ENCODE data around the gene MED7. TPM values are rescaled to one million over a fixed set of nuclear protein-coding genes. Genes with fewer than 3 reads are reported as not detected.

MED7 gene
- total and polyA plus RNA-seq, 4 donors, result 4.1 to 9.2 (median 6.1) TPM

DNA sequence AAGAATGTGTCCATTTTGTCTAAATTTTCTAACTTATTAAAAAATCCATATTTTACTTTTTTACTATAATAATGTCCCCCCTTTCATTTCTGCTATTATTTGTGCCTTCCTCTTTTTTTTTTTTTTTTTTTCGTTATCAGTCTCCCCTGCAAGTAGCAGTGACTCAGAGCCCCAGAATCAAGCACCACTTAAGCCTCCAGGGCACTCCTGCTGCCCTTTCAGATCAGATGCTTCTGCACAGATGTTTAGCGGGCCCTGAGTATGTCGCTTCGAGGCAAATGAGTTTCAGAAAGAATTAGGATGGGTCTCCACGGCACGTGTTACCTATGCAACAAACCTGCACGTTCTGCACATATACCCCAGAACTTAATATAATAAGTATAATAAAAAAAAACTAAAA is 11.7 kb downstream of the MED7 start:
- Histone ChIP-seq H3K27me3 (ENCODE audit: control insufficient read depth in 4 of 4, insufficient read depth in 4 of 4, low read length in 3 of 4) (no peaks in the 10 kb centered on the region), H3K4me1 (ENCODE audit: control insufficient read depth in 4 of 4, insufficient read depth in 4 of 4, low read length in 3 of 4) (no peaks in the 10 kb centered on the region), H3K9me3 (ENCODE audit: control insufficient read depth in 4 of 4, low read length in 3 of 4) (no peaks in the 10 kb centered on the region), H3K27ac (ENCODE audit: low read depth in 1 of 2, low read length in 2 of 2) (no peak overlapping the region), H3K4me3 (ENCODE audit: low read depth in 1 of 3, low read length in 3 of 3) (no peak overlapping the region), H3K36me3 (ENCODE audit: control insufficient read depth in 4 of 4, insufficient read depth in 3 of 4, low read depth in 1 of 4, low read length in 3 of 4) (no peaks in the 10 kb centered on the region), H3K9ac (ENCODE audit: low read depth in 1 of 2, low read length in 2 of 2) (no peak overlapping the region)
- TF ChIP-seq FOXA2 (IDR thresholded peaks at IDR 0.05) (no peak), EGR1 (IDR thresholded peaks at IDR 0.05; ENCODE audit: low read depth in 2 of 2) (no peak), RXRA (IDR thresholded peaks at IDR 0.05) (no peak), GABPA (IDR thresholded peaks at IDR 0.05 in 1 of 2, conservative IDR thresholded peaks at IDR 0.05 in 1 of 2) (no peak), REST (IDR thresholded peaks at IDR 0.05) (no peak), ZBTB33 (IDR thresholded peaks at IDR 0.05) (no peak), HNF4G (IDR thresholded peaks at IDR 0.05) (no peak), JUND (IDR thresholded peaks at IDR 0.05) (no peak), MAX (IDR thresholded peaks at IDR 0.05) (no peak), RAD21 (IDR thresholded peaks at IDR 0.05) (no peak), SP1 (IDR thresholded peaks at IDR 0.05) (no peak), FOXA1 (IDR thresholded peaks at IDR 0.05) (no peak), NR2F2 (IDR thresholded peaks at IDR 0.05) (no peak), ATF3 (IDR thresholded peaks at IDR 0.05) (no peak)
- no peak for DNase-seq (ENCODE audit: low spot score)
- WGBS, result 79% methylated on average over 7 of the region's 7 CpGs

GRCh38 chr5:157121709-157122108 is 21.0 kb downstream of the MED7 start:
- Histone ChIP-seq H3K36me3 (ENCODE audit: control insufficient read depth in 4 of 4, insufficient read depth in 3 of 4, low read depth in 1 of 4, low read length in 3 of 4) (no peaks in the 10 kb centered on the region), H3K27me3 (ENCODE audit: control insufficient read depth in 4 of 4, insufficient read depth in 4 of 4, low read length in 3 of 4) (peaks cover 0 to 2% (median 0%) of the 10 kb centered on the region in 4 donors), H3K9me3 (ENCODE audit: control insufficient read depth in 4 of 4, low read length in 3 of 4) (peaks cover 0 to 3% (median 0%) of the 10 kb centered on the region in 4 donors), H3K4me3 (ENCODE audit: low read depth in 1 of 3, low read length in 3 of 3) (no peak overlapping the region), H3K9ac (ENCODE audit: low read depth in 1 of 2, low read length in 2 of 2) (no peak overlapping the region), H3K27ac (ENCODE audit: low read depth in 1 of 2, low read length in 2 of 2) (no peak overlapping the region), H3K4me1 (ENCODE audit: control insufficient read depth in 4 of 4, insufficient read depth in 4 of 4, low read length in 3 of 4) (no peaks in the 10 kb centered on the region)
- no peak for DNase-seq (ENCODE audit: low spot score)
- TF ChIP-seq YY1 (IDR thresholded peaks at IDR 0.05), result no peak
- no peak for TF ChIP-seq EGR1 (IDR thresholded peaks at IDR 0.05; ENCODE audit: low read depth in 2 of 2)
- no peak for TF ChIP-seq TAF1 (conservative IDR thresholded peaks at IDR 0.05)
- TF ChIP-seq REST (IDR thresholded peaks at IDR 0.05), result no peak
- TF ChIP-seq FOXA1 (IDR thresholded peaks at IDR 0.05), result no peak
- TF ChIP-seq FOXA2 (IDR thresholded peaks at IDR 0.05), result no peak
- TF ChIP-seq ZBTB33 (IDR thresholded peaks at IDR 0.05), result no peak
- TF ChIP-seq HNF4G (IDR thresholded peaks at IDR 0.05), result no peak
- TF ChIP-seq NR2F2 (IDR thresholded peaks at IDR 0.05), result no peak
- TF ChIP-seq SP1 (IDR thresholded peaks at IDR 0.05), result no peak
- no peak for TF ChIP-seq RAD21 (IDR thresholded peaks at IDR 0.05)
- TF ChIP-seq GABPA (IDR thresholded peaks at IDR 0.05 in 1 of 2, conservative IDR thresholded peaks at IDR 0.05 in 1 of 2), result no peak
- TF ChIP-seq MAX (IDR thresholded peaks at IDR 0.05), result no peak
- TF ChIP-seq RXRA (IDR thresholded peaks at IDR 0.05), result no peak
- no peak for TF ChIP-seq JUND (IDR thresholded peaks at IDR 0.05)
- no peak for TF ChIP-seq HNF4A (conservative IDR thresholded peaks at IDR 0.05)
